Gastroesophageal sphincter (tissue), 4 donors: ENCODE measurements around the gene MEG3. TPM values are rescaled to one million over a fixed set of nuclear protein-coding genes. Genes with fewer than 3 reads are reported as not detected.

ENCODE experiments used
- ATAC-seq: fragments of 150-250 bp; one replicate; pipeline ENCODE4 v1.9.1; 2016; ENCODE audit warnings: mild to moderate bottlenecking, moderate library complexity
- H3K27ac ChIP-seq, 4 donors: fragments of 200-600 bp; sonication (generic) in 3 of 4; 1 replicate in 3 of 4; 2 replicates in 1 of 4; pipeline ENCODE4 v1.5.1; 2016 to 2019
- H3K27me3 ChIP-seq: fragments of 200-600 bp; sonication (generic); one replicate; pipeline ENCODE4 v1.5.1; 2019
- H3K36me3 ChIP-seq, 2 donors: fragments of 200-600 bp; sonication (generic); one replicate each; pipeline ENCODE4 v1.5.1; 2019; ENCODE audit warnings: control low read depth in 1 of 2
- H3K4me1 ChIP-seq, 3 donors: fragments of 200-600 bp; sonication (generic); 1 replicate in 2 of 3; 2 replicates in 1 of 3; pipeline ENCODE4 v1.5.1; 2016 to 2019; ENCODE audit warnings: control low read depth in 2 of 3
- H3K4me3 ChIP-seq, 2 donors: fragments of 200-600 bp; sonication (generic); one replicate each; pipeline ENCODE4 v1.5.1; 2019; ENCODE audit warnings: mild to moderate bottlenecking in 1 of 2, moderate library complexity in 1 of 2
- H3K9me3 ChIP-seq, 3 donors: fragments of 200-600 bp; sonication (generic); one replicate each; pipeline ENCODE4 v1.5.1; 2017 to 2019; ENCODE audit warnings: control low read depth in 2 of 3
- EP300 ChIP-seq: sonication (generic); formaldehyde crosslinking; IDR thresholded peaks from one replicate; pipeline ENCODE4 v1.6.1; 2017; ENCODE audit warnings: antibody characterized with exemption, mild to moderate bottlenecking
- POLR2A ChIP-seq, 2 donors: fragments of 450-650 bp; IDR thresholded peaks; one replicate each; pipeline ENCODE4 v1.6.1; 2017; ENCODE audit warnings: antibody characterized with exemption in 2 of 2, mild to moderate bottlenecking in 2 of 2, moderate library complexity in 1 of 2
- POLR2AphosphoS5 ChIP-seq: sonication (generic); formaldehyde crosslinking; IDR thresholded peaks from one replicate; pipeline ENCODE4 v1.6.1; 2017; ENCODE audit warnings: antibody characterized with exemption
- WGBS, 2 donors: methylation state at CpG; one replicate each; pipeline ENCODE4 v1.1.5; 2018; ENCODE audit warnings: low coverage in 1 of 2; 5-methylcytosine and 5-hydroxymethylcytosine counted together
- small RNA-seq, 4 donors: library from RNA; depleted of rRNA; stranded (forward); fragments of <200 nt; gene quantifications; one replicate each; pipeline ENCODE3, GENCODE V24; 2016
- total RNA-seq, 4 donors: library from RNA; depleted of rRNA; stranded (reverse); fragments of >200 nt; gene quantifications; one replicate each; pipeline ENCODE4 v1.1.0, GENCODE V29; 2016
- TF ChIP-seq, protein P1 (sequence below), 4 experiments: fragments of 200-600 bp in 2 of 4; fragments of 450-650 bp in 2 of 4; sonication (generic) in 1 of 4; IDR thresholded peaks; one replicate each; pipeline ENCODE4 v1.5.1; 2017 to 2019; ENCODE audit warnings: antibody characterized with exemption in 4 of 4, mild to moderate bottlenecking in 2 of 4, moderate library complexity in 2 of 4

The MEG3 gene
- total RNA-seq, 4 donors from 2014 or later = 7.5 to 59.0 (median 36.7) TPM

GRCh38 chr14:100905166-100905565, 79.2 kb downstream of the MEG3 start:
- H3K4me1 ChIP-seq = peaks cover 0 to 19% (median under 1%) of the 10 kb centered on the region in 3 donors
- 78 to 82% methylated on average over 3 to 4 of the region's 12 CpGs for WGBS, 2 donors
- no peak overlapping the region for H3K27ac ChIP-seq
- peaks cover 75% of the 10 kb centered on the region for H3K27me3 ChIP-seq
- TF ChIP-seq, protein P1, sequence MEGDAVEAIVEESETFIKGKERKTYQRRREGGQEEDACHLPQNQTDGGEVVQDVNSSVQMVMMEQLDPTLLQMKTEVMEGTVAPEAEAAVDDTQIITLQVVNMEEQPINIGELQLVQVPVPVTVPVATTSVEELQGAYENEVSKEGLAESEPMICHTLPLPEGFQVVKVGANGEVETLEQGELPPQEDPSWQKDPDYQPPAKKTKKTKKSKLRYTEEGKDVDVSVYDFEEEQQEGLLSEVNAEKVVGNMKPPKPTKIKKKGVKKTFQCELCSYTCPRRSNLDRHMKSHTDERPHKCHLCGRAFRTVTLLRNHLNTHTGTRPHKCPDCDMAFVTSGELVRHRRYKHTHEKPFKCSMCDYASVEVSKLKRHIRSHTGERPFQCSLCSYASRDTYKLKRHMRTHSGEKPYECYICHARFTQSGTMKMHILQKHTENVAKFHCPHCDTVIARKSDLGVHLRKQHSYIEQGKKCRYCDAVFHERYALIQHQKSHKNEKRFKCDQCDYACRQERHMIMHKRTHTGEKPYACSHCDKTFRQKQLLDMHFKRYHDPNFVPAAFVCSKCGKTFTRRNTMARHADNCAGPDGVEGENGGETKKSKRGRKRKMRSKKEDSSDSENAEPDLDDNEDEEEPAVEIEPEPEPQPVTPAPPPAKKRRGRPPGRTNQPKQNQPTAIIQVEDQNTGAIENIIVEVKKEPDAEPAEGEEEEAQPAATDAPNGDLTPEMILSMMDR (IDR thresholded peaks at IDR 0.05) = no peak
- TF ChIP-seq POLR2AphosphoS5 = no peak
- TF ChIP-seq EP300 = no peak
- no peak for TF ChIP-seq POLR2A (IDR thresholded peaks at IDR 0.05)
- H3K36me3 ChIP-seq = no peaks in the 10 kb centered on the region
- H3K4me3 ChIP-seq = no peak overlapping the region
- peaks cover 0 to 9% (median 0%) of the 10 kb centered on the region in 3 donors for H3K9me3 ChIP-seq
- ATAC-seq = no peak

- Histone ChIP-seq H3K27me3 (peaks cover 62% of the 10 kb centered on the region), H3K4me1 (peaks cover 0 to 8% (median 0%) of the 10 kb centered on the region in 3 donors), H3K4me3 (no peak overlapping the region), H3K36me3 (no peaks in the 10 kb centered on the region), H3K9me3 (peaks cover 0 to 7% (median 0%) of the 10 kb centered on the region in 3 donors), H3K27ac (no peak overlapping the region)
- TF ChIP-seq POLR2A (IDR thresholded peaks at IDR 0.05) = no peak
- TF ChIP-seq EP300 = no peak
- no peak for TF ChIP-seq POLR2AphosphoS5
- TF ChIP-seq, protein P1 (IDR thresholded peaks at IDR 0.05) = no peak
- WGBS, 2 donors = 88 to 90% methylated on average over 2 to 4 of the region's 6 CpGs
- no peak for ATAC-seq
Measured at GRCh38 chr14:100906420-100906819, 80.5 kb downstream of the MEG3 start.

GRCh38 chr14:100907240-100907639, 81.3 kb downstream of the MEG3 start:
- H3K4me1 ChIP-seq = peaks cover 0 to 8% (median 0%) of the 10 kb centered on the region in 3 donors
- peaks cover 54% of the 10 kb centered on the region for H3K27me3 ChIP-seq
- no peak for ATAC-seq
- TF ChIP-seq, protein P1 (IDR thresholded peaks at IDR 0.05) = no peak
- TF ChIP-seq POLR2A (IDR thresholded peaks at IDR 0.05) (no peak), EP300 (no peak), POLR2AphosphoS5 (no peak)
- 73 to 93% methylated on average over 3 to 7 of the region's 8 CpGs for WGBS, 2 donors
- no peaks in the 10 kb centered on the region for H3K9me3 ChIP-seq
- no peaks in the 10 kb centered on the region for H3K36me3 ChIP-seq
- no peak overlapping the region for H3K27ac ChIP-seq
- no peak overlapping the region for H3K4me3 ChIP-seq

- Histone ChIP-seq H3K9me3 (no peaks in the 10 kb centered on the region), H3K36me3 (no peaks in the 10 kb centered on the region), H3K27ac (no peak overlapping the region), H3K4me3 (no peak overlapping the region), H3K27me3 (peaks cover 32% of the 10 kb centered on the region), H3K4me1 (peaks cover 0 to 3% (median 0%) of the 10 kb centered on the region in 3 donors)
- 87% methylated on average over 6 of the region's 9 CpGs; no CpG with 5 or more reads in 1 of the 2 donors for WGBS, 2 donors
- no peak for TF ChIP-seq EP300
- TF ChIP-seq, protein P1 (IDR thresholded peaks at IDR 0.05) = no peak
- no peak for TF ChIP-seq POLR2A (IDR thresholded peaks at IDR 0.05)
- no peak for TF ChIP-seq POLR2AphosphoS5
- no peak for ATAC-seq
Measured at GRCh38 chr14:100909439-100909838, 83.5 kb downstream of the MEG3 start.

Small RNAs within 50 kb of the gene (small RNA-seq; reads per million reads assigned to genes)
- gene AL117190.3 (0 reads per million in 4 donors), gene MIR127 (0 reads per million in 4 donors), gene MIR136 (0 reads per million in 4 donors), gene MIR2392 (0 reads per million in 4 donors), gene MIR337 (0 to 1.9 (median 0.41) reads per million in 4 donors), gene MIR431 (0 reads per million in 4 donors), gene MIR432 (0 reads per million in 4 donors), gene MIR433 (0 reads per million in 4 donors), gene MIR493 (0 to 1.7 (median 0.97) reads per million in 4 donors), gene RF01928 (0 reads per million in 4 donors), gene RF02145 (0 reads per million in 4 donors), gene SNORD112 (0.82 to 2.2 (median 1.1) reads per million in 4 donors)

Other genes with a start within 250 kb of the MEG3 start
- gene BEGAIN, start 238.7 kb upstream of the MEG3 start, total RNA-seq = 1 to 10 TPM; 3.9 to 5.6 (median 4.2) TPM
- not detected for gene DLK1, start 99.2 kb upstream of the MEG3 start, total RNA-seq
- gene RTL1, start 77.6 kb downstream of the MEG3 start, total RNA-seq = under 1 TPM in 1 of 4 donors, not detected in 3; 0.31 TPM